ENCODE measurements around the gene CRTAC1. TPM values are rescaled to one million over a fixed set of nuclear protein-coding genes. Genes with fewer than 3 reads are reported as not detected.

CRTAC1 gene
- total RNA-seq, 1 donor from 2014 or later: not detected

DNA sequence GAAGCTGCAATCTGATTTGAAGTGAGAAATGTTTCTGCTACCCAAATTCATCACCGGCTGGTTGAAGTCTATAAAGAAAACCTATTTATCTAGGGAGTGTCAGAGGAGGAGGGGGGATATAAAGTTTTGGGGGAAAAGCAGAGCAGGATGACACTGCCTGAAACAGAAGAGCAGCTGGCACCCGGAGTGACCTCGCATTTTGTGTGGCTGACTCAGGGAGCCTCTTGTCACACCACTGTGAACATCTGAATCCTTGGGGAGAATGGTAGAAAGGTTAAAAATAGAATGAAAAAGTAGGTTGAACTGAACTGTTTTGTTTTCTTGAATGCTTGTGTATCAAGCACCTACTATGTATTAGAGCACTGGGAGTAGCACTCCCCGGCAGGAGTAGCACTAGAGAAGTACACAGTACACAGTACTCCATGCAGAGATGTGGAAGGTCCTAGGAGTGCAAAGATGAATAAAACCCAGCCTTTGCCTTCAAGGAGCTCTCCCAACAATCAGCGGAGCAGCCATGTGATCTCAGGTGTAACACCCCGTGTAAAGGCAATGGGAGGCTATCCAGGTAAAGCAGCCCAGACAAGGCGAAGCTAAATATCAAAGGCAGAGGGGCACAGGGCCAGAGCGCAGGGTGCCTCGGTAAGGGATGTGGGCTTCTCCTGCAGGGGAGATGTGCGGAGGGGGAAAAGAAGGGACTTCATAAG is 13.5 kb downstream of the CRTAC1 start:
- no peak overlapping the region for H3K27ac Mint-ChIP-seq
- no peak for DNase-seq
- intact Hi-C loops (cut with micrococcal nuclease): no loop called here

DNA sequence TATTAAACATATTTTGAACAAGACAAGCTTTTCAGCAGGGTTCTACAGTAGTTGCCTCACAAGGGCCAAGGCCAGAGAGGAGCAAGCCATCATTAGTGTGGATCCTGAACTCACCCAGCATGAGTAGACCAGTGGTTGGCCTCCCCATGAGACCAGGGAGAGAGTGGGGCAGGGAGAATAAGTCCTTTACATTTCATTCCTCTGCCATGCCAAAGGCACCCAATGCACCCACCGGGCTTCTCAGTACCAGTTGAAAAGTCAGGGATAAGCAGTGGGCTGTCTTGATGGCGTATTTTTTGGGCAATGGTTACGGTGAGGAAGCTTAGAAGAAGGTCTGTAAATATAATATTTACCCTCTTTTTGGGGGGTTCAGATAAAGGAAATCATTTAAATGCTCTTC is 16.6 kb downstream of the CRTAC1 start:
- intact Hi-C loops (cut with micrococcal nuclease): no loop called here
- Mint-ChIP-seq H3K4me1 (no peaks in the 10 kb centered on the region), H3K27me3 (peaks cover 20% of the 10 kb centered on the region)

More for the DNA sequence above, 13.5 kb downstream of the CRTAC1 start:
- Mint-ChIP-seq H3K9me3 (no peaks in the 10 kb centered on the region), H3K36me3 (ENCODE audit: low read depth) (no peaks in the 10 kb centered on the region), H3K4me1 (no peaks in the 10 kb centered on the region), H3K27me3 (peaks cover 17% of the 10 kb centered on the region), H3K4me3 (no peak overlapping the region)

DNA sequence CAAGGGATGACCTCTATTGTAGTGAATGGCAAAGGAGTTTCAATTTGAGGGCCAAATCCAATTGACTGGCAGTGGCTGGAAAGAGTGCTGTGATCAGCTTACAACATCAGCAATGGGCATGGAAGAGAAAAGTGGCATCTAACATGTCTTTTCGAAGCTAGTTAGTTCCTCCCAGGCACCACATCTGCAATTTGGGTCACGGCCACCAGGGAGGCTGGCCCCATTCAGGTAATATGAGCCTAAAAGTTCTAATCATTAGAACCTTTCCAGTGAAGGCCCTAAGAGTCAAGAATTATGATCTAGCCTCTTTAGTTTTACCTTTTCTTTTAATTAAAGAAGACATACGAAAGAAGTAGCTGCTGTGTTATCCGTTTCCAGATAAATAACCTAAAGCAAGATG is 17.3 kb downstream of the CRTAC1 start:
- DNase-seq: no peak
- Mint-ChIP-seq H3K4me1 (no peaks in the 10 kb centered on the region), H3K27ac (no peak overlapping the region), H3K9me3 (no peaks in the 10 kb centered on the region), H3K36me3 (ENCODE audit: low read depth) (no peaks in the 10 kb centered on the region), H3K4me3 (no peak overlapping the region), H3K27me3 (peaks cover 23% of the 10 kb centered on the region)
- intact Hi-C loops (cut with micrococcal nuclease): no loop called here

More for the DNA sequence above, 16.6 kb downstream of the CRTAC1 start:
- H3K36me3 Mint-ChIP-seq (ENCODE audit: low read depth): no peaks in the 10 kb centered on the region
- no peak overlapping the region for H3K27ac Mint-ChIP-seq
- H3K9me3 Mint-ChIP-seq: no peaks in the 10 kb centered on the region
- no peak for DNase-seq
- H3K4me3 Mint-ChIP-seq: no peak overlapping the region

DNA sequence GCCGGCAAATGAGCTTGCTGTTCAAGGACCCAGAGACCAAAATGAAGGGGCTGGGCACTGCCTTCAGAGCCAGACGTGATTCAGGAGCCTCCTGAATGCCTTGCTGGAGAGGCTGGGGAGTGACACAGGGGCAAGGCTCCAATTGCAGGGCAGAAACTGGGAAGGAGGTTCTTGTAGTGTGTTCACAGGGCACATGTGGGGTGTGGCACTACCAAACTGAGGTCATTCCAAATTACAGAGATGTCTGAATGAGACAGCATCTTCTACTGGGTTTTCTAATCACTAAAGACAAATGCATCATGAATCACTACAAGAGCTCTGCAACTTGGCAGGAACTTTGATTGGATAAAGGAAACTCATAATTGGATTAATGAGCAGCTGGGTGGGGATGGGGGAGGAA is 17.8 kb downstream of the CRTAC1 start:
- Mint-ChIP-seq H3K27ac (no peak overlapping the region), H3K27me3 (peaks cover 23% of the 10 kb centered on the region)

DNA sequence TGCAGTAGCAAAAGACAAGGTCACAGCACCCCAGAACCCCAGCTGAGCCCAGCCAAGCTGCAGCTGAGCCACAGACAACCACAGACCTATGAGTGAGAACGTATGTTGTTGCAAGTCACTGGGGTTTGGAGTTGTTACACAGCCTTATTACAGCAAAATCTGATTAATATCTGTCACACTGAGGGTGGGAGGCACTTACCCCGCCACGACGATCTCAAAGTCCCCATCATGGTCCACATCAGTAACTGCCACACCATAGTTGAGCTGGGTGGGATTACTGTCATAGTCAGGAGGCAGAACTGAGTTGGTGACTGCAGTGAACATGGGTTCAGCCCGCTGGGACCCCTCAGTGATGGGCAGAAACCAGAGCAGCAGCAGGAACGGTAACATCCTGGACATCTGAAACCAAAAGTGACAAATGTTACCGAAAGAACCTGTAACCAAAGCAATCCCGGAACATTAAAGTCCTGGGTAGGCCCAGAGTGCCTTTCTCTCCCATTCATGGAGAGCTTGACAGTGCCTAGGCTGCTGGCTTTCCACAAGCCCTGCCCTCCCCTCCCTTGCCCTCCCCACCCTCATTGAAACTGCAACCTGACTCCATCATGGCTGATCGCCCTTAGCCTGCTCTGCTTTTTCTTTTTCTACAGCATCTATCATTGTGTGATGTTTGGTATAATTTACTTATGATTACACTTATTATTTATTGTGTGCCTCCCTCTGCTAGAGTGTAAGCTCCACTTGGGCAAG is 19.3 kb downstream of the CRTAC1 start:
- DNase-seq: no peak
- H3K4me1 Mint-ChIP-seq: peaks cover 4% of the 10 kb centered on the region
- H3K27me3 Mint-ChIP-seq: peaks cover 21% of the 10 kb centered on the region
- no peaks in the 10 kb centered on the region for H3K36me3 Mint-ChIP-seq (ENCODE audit: low read depth)
- H3K4me3 Mint-ChIP-seq: no peak overlapping the region
- intact Hi-C loops (cut with micrococcal nuclease): no loop called here
- no peak overlapping the region for H3K27ac Mint-ChIP-seq
- no peaks in the 10 kb centered on the region for H3K9me3 Mint-ChIP-seq

More for the DNA sequence above, 17.8 kb downstream of the CRTAC1 start:
- intact Hi-C loops (cut with micrococcal nuclease): no loop called here
- no peak overlapping the region for H3K4me3 Mint-ChIP-seq
- H3K9me3 Mint-ChIP-seq: no peaks in the 10 kb centered on the region
- no peaks in the 10 kb centered on the region for H3K36me3 Mint-ChIP-seq (ENCODE audit: low read depth)
- no peak for DNase-seq
- no peaks in the 10 kb centered on the region for H3K4me1 Mint-ChIP-seq

DNA sequence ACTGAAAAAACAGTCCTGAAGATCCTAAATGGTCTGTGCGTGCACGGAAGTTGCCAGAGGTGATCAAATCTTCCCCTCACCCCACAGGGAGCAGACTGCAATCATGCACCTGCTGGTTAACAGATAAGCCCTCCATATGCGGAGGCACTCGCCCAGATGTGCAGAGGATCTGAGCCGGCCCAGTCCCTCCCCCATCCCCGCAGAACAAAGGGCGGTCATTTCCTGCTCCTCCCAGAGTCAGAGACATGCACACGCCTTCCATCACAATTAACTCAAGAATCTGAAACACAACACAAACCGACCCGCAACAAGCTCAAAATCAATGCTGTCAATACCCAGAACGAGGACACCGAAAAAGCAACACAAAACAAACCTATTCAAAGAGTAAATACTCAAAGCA is 24.2 kb downstream of the CRTAC1 start:
- Mint-ChIP-seq H3K9me3 (no peaks in the 10 kb centered on the region), H3K4me1 (peaks cover 4% of the 10 kb centered on the region), H3K4me3 (no peak overlapping the region), H3K27me3 (peaks cover 13% of the 10 kb centered on the region), H3K27ac (no peak overlapping the region), H3K36me3 (ENCODE audit: low read depth) (no peaks in the 10 kb centered on the region)
- DNase-seq: no peak
- intact Hi-C loops (cut with micrococcal nuclease): no loop called here

DNA sequence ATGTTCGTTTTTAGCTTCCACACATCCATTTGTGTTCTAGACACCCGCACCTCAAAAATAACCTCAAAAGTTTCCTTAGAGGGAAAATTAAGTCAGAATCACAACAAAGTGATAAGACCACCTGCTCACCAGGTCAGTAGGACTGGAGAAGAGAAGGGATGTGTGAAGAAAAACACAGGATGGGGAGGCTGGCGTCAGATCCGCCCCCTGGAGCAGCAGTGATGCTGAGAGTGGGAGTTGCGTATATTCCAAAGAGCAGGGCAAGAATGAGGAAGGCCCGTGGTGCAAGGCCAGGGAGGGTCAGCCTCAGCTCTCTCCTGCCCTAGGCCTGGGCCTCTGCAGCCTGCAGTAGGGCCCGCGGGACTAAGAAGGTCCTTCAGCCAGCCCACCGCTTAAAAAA is 28.7 kb downstream of the CRTAC1 start:
- no peaks in the 10 kb centered on the region for H3K36me3 Mint-ChIP-seq (ENCODE audit: low read depth)
- H3K27ac Mint-ChIP-seq: no peak overlapping the region
- intact Hi-C loops (cut with micrococcal nuclease): no loop called here
- H3K4me1 Mint-ChIP-seq: peaks cover 4% of the 10 kb centered on the region
- H3K4me3 Mint-ChIP-seq: no peak overlapping the region
- H3K9me3 Mint-ChIP-seq: no peaks in the 10 kb centered on the region
- peaks cover 8% of the 10 kb centered on the region for H3K27me3 Mint-ChIP-seq
- no peak for DNase-seq

DNA sequence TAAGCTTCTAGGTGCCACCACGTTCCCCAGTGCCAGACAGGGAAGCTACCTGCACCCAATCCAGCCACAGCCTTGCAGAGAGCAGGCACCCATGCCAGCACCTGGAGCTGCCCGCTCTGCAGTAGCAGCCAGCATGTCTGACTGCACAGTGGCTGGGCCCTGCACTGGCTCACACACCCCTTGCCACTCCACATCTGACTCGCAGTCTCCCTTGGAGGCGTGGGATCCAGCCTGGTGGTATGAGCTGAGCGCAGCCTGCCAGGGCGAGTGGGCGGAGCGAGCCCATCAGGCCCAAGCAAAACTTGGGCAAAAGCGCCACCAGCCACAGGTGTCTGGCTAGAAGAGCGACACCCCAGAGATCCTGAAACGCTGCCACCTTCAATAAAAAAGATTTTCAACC is 30.1 kb downstream of the CRTAC1 start:
- no peaks in the 10 kb centered on the region for H3K9me3 Mint-ChIP-seq

DNA sequence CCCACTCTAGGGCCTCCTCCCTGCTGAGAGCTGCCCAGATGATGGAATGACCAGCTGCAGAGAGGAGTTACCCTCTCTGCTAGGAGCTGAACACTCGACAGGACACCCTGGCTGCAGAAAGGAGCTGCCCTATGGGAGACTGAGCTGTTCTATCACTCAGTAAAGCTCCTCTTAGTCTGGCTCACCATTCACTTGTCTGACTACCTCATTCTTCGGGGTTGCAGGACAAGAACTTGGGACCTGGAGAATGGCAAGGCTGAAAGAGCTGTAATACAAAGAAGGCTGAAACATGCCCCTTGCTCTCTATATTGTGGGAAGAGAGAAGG is 30.5 kb downstream of the CRTAC1 start:
- peaks cover 2% of the 10 kb centered on the region for H3K27me3 Mint-ChIP-seq
- no peaks in the 10 kb centered on the region for H3K36me3 Mint-ChIP-seq (ENCODE audit: low read depth)
- H3K27ac Mint-ChIP-seq: no peak overlapping the region
- intact Hi-C loops (cut with micrococcal nuclease): no loop called here
- no peaks in the 10 kb centered on the region for H3K9me3 Mint-ChIP-seq
- H3K4me1 Mint-ChIP-seq: no peaks in the 10 kb centered on the region
- DNase-seq: no peak
- no peak overlapping the region for H3K4me3 Mint-ChIP-seq

More for the DNA sequence above, 30.1 kb downstream of the CRTAC1 start:
- Mint-ChIP-seq H3K4me1 (no peaks in the 10 kb centered on the region), H3K36me3 (ENCODE audit: low read depth) (no peaks in the 10 kb centered on the region), H3K27ac (no peak overlapping the region), H3K4me3 (no peak overlapping the region), H3K27me3 (peaks cover 2% of the 10 kb centered on the region)
- no peak for DNase-seq
- intact Hi-C loops (cut with micrococcal nuclease): no loop called here

DNA sequence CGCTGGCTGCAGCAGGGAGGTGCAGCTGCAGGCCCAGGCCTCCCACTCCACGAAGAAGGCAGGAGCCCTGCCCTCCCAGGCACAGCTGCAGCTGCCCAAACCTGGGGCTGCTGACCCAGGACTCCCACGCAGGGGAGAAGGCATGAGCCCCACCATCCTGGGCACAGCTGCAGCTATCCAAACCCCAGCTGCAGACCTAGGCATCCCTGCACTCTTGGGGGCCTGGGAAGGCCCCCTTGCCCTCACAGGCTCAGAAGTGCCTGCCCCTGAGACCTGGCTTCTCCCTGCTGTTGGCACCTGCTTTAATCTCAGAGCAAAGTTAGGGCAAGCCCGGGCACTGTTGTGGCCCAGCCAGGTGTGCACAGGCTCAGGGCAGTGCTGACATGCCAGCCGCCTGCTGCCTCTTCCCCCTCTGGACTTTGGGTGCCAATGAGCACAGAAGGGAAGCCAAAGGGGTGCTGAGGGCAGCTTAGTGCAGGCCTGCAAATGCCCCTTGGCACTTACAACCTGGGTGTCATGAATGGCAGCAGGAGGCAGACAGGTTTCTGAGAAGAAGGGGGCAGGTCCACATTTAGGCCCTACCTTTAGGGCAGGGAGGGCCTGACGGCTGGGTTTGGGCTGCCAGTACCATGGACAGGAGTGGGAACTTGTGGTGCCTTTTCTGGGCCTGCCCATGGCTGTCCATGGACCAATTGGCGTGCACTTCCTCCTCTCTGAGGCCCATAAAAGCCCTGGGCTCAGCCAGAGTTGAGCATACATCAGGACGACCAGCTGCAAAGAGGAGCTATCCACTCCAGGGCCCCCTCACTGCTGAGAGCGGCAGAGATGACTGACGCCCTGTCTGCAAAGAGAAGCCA is 31.1 kb downstream of the CRTAC1 start:
- no peak overlapping the region for H3K27ac Mint-ChIP-seq
- H3K9me3 Mint-ChIP-seq: no peaks in the 10 kb centered on the region
- no peaks in the 10 kb centered on the region for H3K4me1 Mint-ChIP-seq
- intact Hi-C loops (cut with micrococcal nuclease): no loop called here
- no peaks in the 10 kb centered on the region for H3K36me3 Mint-ChIP-seq (ENCODE audit: low read depth)
- H3K27me3 Mint-ChIP-seq: no peaks in the 10 kb centered on the region
- DNase-seq: no peak
- H3K4me3 Mint-ChIP-seq: no peak overlapping the region

DNA sequence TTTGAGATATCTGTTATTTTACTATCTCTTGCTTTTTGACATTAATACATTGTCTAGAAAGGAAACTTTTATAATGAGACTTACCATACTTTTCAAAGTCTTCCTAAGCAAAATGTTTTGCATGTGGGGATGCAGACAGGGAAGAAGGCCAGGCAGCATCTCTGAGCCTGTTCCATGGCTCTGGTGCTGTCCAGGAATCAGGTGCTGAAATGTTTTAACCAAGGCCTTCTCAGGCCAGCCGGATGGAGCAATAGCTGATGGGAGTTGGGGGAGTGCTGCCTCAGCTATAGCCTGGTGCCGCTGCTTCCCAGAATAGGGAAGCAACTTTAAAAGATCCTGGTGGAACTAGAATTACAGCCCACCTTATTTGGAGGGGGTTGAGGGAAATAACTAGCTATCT is 38.5 kb downstream of the CRTAC1 start:
- H3K27me3 Mint-ChIP-seq: peaks cover 6% of the 10 kb centered on the region
- DNase-seq: no peak
- H3K4me1 Mint-ChIP-seq: no peaks in the 10 kb centered on the region
- H3K36me3 Mint-ChIP-seq (ENCODE audit: low read depth): no peaks in the 10 kb centered on the region
- H3K27ac Mint-ChIP-seq: no peak overlapping the region
- H3K4me3 Mint-ChIP-seq: no peak overlapping the region
- intact Hi-C loops (cut with micrococcal nuclease): no loop called here
- H3K9me3 Mint-ChIP-seq: no peaks in the 10 kb centered on the region

DNA sequence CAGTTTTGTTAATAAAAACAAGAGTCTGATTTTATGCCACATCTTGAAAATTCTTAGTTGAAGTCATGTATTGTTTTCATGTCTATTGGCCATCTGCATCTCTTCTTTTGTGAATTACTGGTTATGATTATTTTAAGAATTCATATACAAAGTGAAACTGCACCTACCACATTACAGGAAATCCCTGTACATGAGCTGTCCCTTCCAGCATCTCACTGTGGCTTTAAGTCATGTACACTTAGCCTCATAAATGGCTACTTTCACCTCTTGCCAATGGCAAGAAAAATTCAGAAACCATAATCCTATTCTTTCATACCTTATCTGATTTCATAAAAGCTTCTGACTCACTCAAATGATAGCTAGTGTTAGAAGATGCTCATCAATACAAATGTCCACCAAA is 48.6 kb downstream of the CRTAC1 start:
- Mint-ChIP-seq H3K4me3 (no peak overlapping the region), H3K27me3 (peaks cover 22% of the 10 kb centered on the region), H3K36me3 (ENCODE audit: low read depth) (no peaks in the 10 kb centered on the region), H3K27ac (no peak overlapping the region), H3K4me1 (no peaks in the 10 kb centered on the region), H3K9me3 (no peaks in the 10 kb centered on the region)
- DNase-seq: no peak
- intact Hi-C loops (cut with micrococcal nuclease): no loop called here

DNA sequence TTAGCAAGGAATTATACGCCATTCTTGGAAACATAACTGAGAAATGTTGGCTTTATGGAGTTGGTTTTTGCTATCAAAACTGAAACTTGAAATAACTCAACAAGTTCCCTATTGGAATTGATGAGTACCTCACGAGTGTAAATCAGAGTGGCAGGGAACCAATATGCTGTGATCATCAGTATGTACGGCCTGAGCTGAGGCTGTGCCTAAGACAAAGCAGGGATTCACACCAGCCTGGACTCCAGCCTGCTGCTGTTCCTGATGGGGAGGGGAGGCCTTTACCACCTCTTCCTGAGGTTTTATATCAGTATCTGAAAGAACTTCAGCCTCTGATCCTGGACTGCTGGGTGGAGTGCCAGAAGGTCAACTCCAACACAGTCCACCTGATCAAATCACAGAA is 52.7 kb downstream of the CRTAC1 start:
- no peaks in the 10 kb centered on the region for H3K9me3 Mint-ChIP-seq
- intact Hi-C loops (cut with micrococcal nuclease): no loop called here
- H3K4me3 Mint-ChIP-seq: no peak overlapping the region
- H3K36me3 Mint-ChIP-seq (ENCODE audit: low read depth): no peaks in the 10 kb centered on the region
- no peaks in the 10 kb centered on the region for H3K4me1 Mint-ChIP-seq
- no peak for DNase-seq
- H3K27ac Mint-ChIP-seq: no peak overlapping the region
- H3K27me3 Mint-ChIP-seq: peaks cover 46% of the 10 kb centered on the region

DNA sequence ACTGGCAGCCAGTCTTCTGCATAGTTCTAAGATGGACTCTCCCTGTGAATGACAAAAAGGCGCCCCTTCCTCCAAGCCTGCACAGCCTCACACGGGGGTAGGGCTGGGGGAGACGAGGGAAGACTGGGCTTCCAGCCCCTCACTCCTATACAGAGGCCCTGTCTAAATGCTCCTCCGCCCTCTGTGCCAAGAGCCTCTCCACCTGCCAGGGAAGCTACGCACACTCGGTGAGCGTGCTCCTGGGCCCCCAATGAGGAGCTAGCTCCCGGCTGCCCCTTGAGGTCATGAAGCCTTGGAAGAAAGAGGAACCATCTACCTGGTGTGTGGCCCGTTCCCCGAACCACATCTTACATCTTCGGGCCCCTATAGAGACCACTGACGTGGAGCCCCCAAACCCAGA is 54.8 kb downstream of the CRTAC1 start:
- no peak overlapping the region for H3K27ac Mint-ChIP-seq
- DNase-seq: no peak
- no peaks in the 10 kb centered on the region for H3K36me3 Mint-ChIP-seq (ENCODE audit: low read depth)
- H3K4me1 Mint-ChIP-seq: no peaks in the 10 kb centered on the region
- no peak overlapping the region for H3K4me3 Mint-ChIP-seq
- peaks cover 44% of the 10 kb centered on the region for H3K27me3 Mint-ChIP-seq
- intact Hi-C loops (cut with micrococcal nuclease): no loop called here
- no peaks in the 10 kb centered on the region for H3K9me3 Mint-ChIP-seq
